ENCODE data around the gene ELFN1.

GRCh38 chr7:1685000-1685624 lies 15.0 kb downstream of the ELFN1 start:
- TF ChIP-seq CTCF (IDR thresholded peaks at IDR 0.05; ENCODE audit: low read depth, low read length, missing input control) (no peak), FOXA1 (IDR thresholded peaks at IDR 0.05) (no peak), TAF1 (conservative IDR thresholded peaks at IDR 0.05) (no peak), RAD21 (IDR thresholded peaks at IDR 0.05) (no peak), YY1 (IDR thresholded peaks at IDR 0.05) (no peak), GABPA (IDR thresholded peaks at IDR 0.05 in 1 of 2, conservative IDR thresholded peaks at IDR 0.05 in 1 of 2) (no peak), EGR1 (IDR thresholded peaks at IDR 0.05; ENCODE audit: low read depth in 2 of 2) (no peak), ATF3 (IDR thresholded peaks at IDR 0.05) (no peak)
